Loucy (cell line): Measurements from ENCODE around the gene USP44.

Experiments used
- H2AFZ ChIP-seq: fragments of 200-600 bp; sonication (generic); 2 replicates; pipeline ENCODE4 v1.6.0; 2016; ENCODE audit warnings: antibody characterized with exemption, mild to moderate bottlenecking, low read length, moderate library complexity
- H3F3A ChIP-seq: fragments of 200-600 bp; 2 replicates; pipeline ENCODE4 v1.6.0; 2016; ENCODE audit warnings: antibody characterized with exemption, low read depth, mild to moderate bottlenecking
- H3K27me3 ChIP-seq: fragments of 200-600 bp; sonication (generic); 2 replicates; pipeline ENCODE4 v1.6.1; 2014; ENCODE audit warnings: low read length, mild to moderate bottlenecking; ENCODE audit not compliant: insufficient read depth, poor library complexity, severe bottlenecking
- H3K36me3 ChIP-seq: fragments of 200-600 bp; sonication (generic); 2 replicates; pipeline ENCODE4 v1.6.1; 2016; ENCODE audit warnings: low read length; ENCODE audit not compliant: insufficient read depth
- H3K4me1 ChIP-seq: fragments of 200-600 bp; sonication (generic); 2 replicates; pipeline ENCODE4 v1.5.1; 2014; ENCODE audit warnings: low read length, mild to moderate bottlenecking; ENCODE audit not compliant: insufficient read depth, poor library complexity, severe bottlenecking
- H3K4me2 ChIP-seq: fragments of 200-600 bp; sonication (generic); 2 replicates; pipeline ENCODE4 v1.6.0; 2014; ENCODE audit warnings: antibody characterized with exemption, low read length, low read depth, mild to moderate bottlenecking; ENCODE audit not compliant: poor library complexity, severe bottlenecking
- H3K4me3 ChIP-seq: fragments of 200-600 bp; sonication (generic); 2 replicates; pipeline ENCODE4 v1.5.1; 2014; ENCODE audit warnings: low read length, mild to moderate bottlenecking, mixed read lengths; ENCODE audit not compliant: poor library complexity, severe bottlenecking
- H3K79me2 ChIP-seq: fragments of 200-600 bp; sonication (generic); 2 replicates; pipeline ENCODE4 v1.6.1; 2014; ENCODE audit warnings: low read length; ENCODE audit not compliant: insufficient read depth
- H3K9ac ChIP-seq: fragments of 200-600 bp; sonication (generic); 2 replicates; pipeline ENCODE4 v1.6.0; 2014; ENCODE audit warnings: mild to moderate bottlenecking, low read depth, low read length, moderate library complexity; ENCODE audit not compliant: poor library complexity, severe bottlenecking
- H3K9me2 ChIP-seq: fragments of 200-600 bp; sonication (generic); replicated peaks from 2 replicates; pipeline ENCODE4 v1.6.1; 2016; ENCODE audit warnings: low read depth, low read length, mixed read lengths
- H3K9me3 ChIP-seq: fragments of 200-600 bp; sonication (generic); 2 replicates; pipeline ENCODE4 v1.6.1; 2014; ENCODE audit warnings: mild to moderate bottlenecking, antibody characterized with exemption, low read length, low read depth; ENCODE audit not compliant: insufficient read depth
- H4K20me1 ChIP-seq: fragments of 200-600 bp; sonication (generic); 2 replicates; pipeline ENCODE4 v1.6.0; 2014; ENCODE audit warnings: antibody characterized with exemption, low read length, mild to moderate bottlenecking; ENCODE audit not compliant: insufficient read depth, poor library complexity, severe bottlenecking
- CTCF ChIP-seq: fragments of 200-600 bp; sonication (generic); conservative IDR thresholded peaks from 2 replicates; pipeline ENCODE4 v1.5.1; 2014; ENCODE audit warnings: mild to moderate bottlenecking, antibody characterized with exemption, low read length
- EZH2phosphoT487 ChIP-seq: fragments of 200-600 bp; IDR thresholded peaks from 2 replicates; pipeline ENCODE4 v1.6.1; 2018; ENCODE audit warnings: antibody characterized with exemption, mild to moderate bottlenecking, moderate library complexity, borderline replicate concordance

USP44 gene

GRCh38 chr12:95538656-95539055 lies 12.6 kb downstream of the USP44 start:
- no peaks in the 10 kb centered on the region for H3K27me3 ChIP-seq
- no peaks in the 10 kb centered on the region for H4K20me1 ChIP-seq
- no peak overlapping the region for H3K4me3 ChIP-seq
- H3K4me2 ChIP-seq: no peak overlapping the region
- no peaks in the 10 kb centered on the region for H3K9me2 ChIP-seq
- H3K36me3 ChIP-seq: peaks cover 3% of the 10 kb centered on the region; the same call in 1 of the 2 replicates
- no peaks in the 10 kb centered on the region for H3K4me1 ChIP-seq
- no peak overlapping the region for H2AFZ ChIP-seq
- H3K9ac ChIP-seq: no peak overlapping the region
- H3K79me2 ChIP-seq: no peaks in the 10 kb centered on the region
- H3F3A ChIP-seq: no peaks in the 10 kb centered on the region
- TF ChIP-seq CTCF: no peak
- TF ChIP-seq EZH2phosphoT487: no peak
- H3K9me3 ChIP-seq: no peaks in the 10 kb centered on the region

- no peaks in the 10 kb centered on the region for H3F3A ChIP-seq
- H3K36me3 ChIP-seq: peaks cover 5% of the 10 kb centered on the region; the same call in 1 of the 2 replicates
- TF ChIP-seq EZH2phosphoT487 (no peak), CTCF (no peak)
- no peaks in the 10 kb centered on the region for H3K9me3 ChIP-seq
- H3K79me2 ChIP-seq: no peaks in the 10 kb centered on the region; the same call in 1 of the 2 replicates
- no peaks in the 10 kb centered on the region for H3K9me2 ChIP-seq
- H3K4me1 ChIP-seq: no peaks in the 10 kb centered on the region
- H4K20me1 ChIP-seq: no peaks in the 10 kb centered on the region
- no peak overlapping the region for H3K4me2 ChIP-seq
- no peak overlapping the region for H3K4me3 ChIP-seq
- no peak overlapping the region for H3K9ac ChIP-seq
- no peak overlapping the region for H2AFZ ChIP-seq
- H3K27me3 ChIP-seq: no peaks in the 10 kb centered on the region
Measured at GRCh38 chr12:95538006-95538405, 13.3 kb downstream of the USP44 start.

- Histone ChIP-seq H3K79me2 (no peaks in the 10 kb centered on the region; the same call in 1 of the 2 replicates), H3K27me3 (no peaks in the 10 kb centered on the region), H3K4me3 (no peak overlapping the region), H3K9me2 (no peaks in the 10 kb centered on the region), H3K9me3 (no peaks in the 10 kb centered on the region), H3F3A (no peaks in the 10 kb centered on the region), H2AFZ (no peak overlapping the region), H3K9ac (no peak overlapping the region), H3K4me2 (no peak overlapping the region), H4K20me1 (no peaks in the 10 kb centered on the region), H3K4me1 (peaks cover 4% of the 10 kb centered on the region), H3K36me3 (peaks cover 5% of the 10 kb centered on the region; the same call in 1 of the 2 replicates)
- TF ChIP-seq EZH2phosphoT487: no peak
- TF ChIP-seq CTCF: no peak
Measured at GRCh38 chr12:95533985-95534384, 17.3 kb downstream of the USP44 start.
